HG02970 (cell line): Measurements from ENCODE around the gene TUBGCP6.
A peak's percentile ranks its signal among the peaks of the same experiment; 100 is the strongest.

Source experiments
- ATAC-seq: cut with Tn5 transposase; IDR thresholded peaks from one replicate; pipeline ENCODE4 v1.9.1; 2021; ENCODE audit warnings: mild to moderate bottlenecking, moderate library complexity, moderate number of reproducible peaks; ENCODE audit not compliant: unreplicated experiment, low FRiP score

TUBGCP6 gene, protein sequence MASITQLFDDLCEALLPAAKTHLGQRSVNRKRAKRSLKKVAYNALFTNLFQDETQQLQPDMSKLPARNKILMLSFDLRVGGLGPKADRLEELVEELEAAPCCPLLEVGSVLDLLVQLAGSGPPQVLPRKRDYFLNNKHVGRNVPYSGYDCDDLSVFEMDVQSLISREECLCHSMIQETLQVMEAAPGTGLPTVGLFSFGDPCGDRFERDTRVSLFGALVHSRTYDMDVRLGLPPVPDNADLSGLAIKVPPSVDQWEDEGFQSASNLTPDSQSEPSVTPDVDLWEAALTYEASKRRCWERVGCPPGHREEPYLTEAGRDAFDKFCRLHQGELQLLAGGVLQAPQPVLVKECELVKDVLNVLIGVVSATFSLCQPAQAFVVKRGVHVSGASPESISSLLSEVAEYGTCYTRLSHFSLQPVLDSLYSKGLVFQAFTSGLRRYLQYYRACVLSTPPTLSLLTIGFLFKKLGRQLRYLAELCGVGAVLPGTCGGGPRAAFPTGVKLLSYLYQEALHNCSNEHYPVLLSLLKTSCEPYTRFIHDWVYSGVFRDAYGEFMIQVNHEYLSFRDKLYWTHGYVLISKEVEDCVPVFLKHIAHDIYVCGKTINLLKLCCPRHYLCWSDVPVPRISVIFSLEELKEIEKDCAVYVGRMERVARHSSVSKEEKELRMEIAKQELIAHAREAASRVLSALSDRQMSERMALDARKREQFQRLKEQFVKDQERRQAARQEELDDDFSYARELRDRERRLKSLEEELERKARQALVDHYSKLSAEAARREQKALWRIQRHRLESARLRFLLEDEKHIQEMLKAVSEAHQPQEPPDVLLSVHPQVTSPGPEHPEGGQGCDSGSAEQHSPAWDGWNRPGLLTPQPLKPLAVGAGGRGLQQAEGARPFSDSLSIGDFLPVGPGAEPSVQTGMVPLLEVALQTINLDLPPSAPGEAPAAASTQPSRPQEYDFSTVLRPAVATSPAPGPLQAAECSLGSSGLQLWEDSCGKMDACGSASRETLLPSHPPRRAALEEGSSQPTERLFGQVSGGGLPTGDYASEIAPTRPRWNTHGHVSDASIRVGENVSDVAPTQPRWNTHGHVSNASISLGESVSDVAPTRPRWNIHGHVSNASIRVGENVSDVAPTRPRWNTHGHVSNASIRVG (N-terminal part only)

GRCh38 chr22:50244420-50245213 is at the start of gene TUBGCP6:
TSS of gene TUBGCP6 (minus strand) at chr22:50245023. CDS start at chr22:50244459, 564 bp downstream.
- ATAC-seq = peak; percentile 62

- no peak for ATAC-seq
Observed at GRCh38 chr22:50294319-50294656, 49.5 kb upstream of the TUBGCP6 start.

DNA sequence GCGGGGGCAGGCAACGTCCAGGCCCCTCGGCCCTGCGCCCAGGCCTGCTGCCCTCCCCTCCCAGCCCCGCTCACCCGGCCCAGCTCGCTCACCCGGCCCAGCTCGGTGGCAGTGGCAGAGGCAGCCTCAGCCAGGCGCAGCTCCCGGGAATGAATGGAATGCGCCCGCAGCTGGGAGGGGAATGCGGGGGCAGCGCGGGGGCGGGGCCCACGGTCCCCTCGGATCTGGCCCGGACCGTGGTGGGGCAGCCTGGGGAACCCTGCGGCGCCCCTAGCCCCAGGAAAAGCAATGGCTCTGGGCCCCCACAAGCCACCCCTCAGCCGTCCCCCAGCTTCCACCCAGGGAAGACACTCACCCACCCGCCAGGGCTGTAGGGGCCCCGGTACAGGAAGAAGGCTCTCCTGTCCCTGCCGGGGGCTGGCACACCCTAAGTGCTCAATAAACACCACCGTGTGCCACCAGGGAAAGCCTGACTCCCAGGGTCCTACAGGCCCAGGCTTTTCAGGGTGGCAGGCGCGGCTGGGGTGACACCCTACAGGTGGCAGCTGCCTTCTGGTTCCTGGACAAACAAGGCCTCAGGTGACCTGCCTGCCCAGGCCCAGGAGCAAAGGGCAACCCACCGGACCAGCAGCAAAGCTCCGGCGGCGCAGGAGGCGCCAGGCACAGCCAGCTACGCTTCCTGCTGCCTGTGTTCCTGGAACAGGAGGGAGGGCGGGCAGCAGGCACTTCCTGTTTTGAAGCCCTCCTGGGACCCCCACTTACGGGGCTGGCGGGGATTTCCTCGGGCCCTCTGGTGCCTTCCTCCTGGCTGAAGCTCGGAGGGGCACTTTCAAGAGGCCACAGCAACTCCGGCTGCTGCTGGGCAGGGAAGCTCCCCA is 48.9 kb upstream of the TUBGCP6 start:
- ATAC-seq = no peak

DNA sequence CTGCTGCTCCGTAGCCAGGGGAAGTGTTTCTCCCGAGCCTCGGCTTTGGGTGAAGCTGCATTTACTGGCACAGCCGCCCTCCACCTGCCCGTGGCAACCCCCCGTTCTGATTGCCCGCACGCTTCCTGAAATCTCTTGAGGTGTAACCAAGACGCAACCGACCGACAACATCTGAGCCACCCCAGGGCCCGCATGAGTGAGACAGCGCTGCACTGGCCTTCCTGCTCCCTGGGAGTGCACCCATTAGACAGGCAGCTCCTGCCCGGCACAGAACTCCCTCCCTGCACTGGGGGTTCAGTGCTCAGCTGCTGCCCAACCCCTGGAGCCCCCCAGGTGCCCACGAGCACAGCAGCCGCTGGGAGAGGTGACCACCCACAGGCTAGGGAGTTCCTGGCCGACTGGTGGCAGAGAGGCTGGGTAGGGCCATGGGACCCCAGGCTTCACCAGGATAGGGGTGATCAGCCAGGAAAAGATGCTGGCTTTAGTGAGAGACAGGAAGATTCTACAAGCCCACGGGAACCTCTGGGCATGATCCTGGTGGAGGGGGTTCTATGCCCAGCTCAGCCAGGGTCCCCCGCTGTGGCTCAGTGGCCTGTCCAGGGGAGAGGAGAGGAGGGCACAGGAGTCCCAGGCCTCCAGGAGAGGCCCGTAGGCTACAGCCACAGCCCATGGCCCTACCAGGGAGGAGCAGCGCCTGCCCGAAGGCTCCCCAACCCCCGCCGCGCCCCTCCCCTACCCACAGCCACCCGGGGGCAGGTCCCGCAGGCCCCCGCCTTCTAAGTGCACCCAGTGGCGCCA is 48.0 kb upstream of the TUBGCP6 start:
- ATAC-seq = no peak

DNA sequence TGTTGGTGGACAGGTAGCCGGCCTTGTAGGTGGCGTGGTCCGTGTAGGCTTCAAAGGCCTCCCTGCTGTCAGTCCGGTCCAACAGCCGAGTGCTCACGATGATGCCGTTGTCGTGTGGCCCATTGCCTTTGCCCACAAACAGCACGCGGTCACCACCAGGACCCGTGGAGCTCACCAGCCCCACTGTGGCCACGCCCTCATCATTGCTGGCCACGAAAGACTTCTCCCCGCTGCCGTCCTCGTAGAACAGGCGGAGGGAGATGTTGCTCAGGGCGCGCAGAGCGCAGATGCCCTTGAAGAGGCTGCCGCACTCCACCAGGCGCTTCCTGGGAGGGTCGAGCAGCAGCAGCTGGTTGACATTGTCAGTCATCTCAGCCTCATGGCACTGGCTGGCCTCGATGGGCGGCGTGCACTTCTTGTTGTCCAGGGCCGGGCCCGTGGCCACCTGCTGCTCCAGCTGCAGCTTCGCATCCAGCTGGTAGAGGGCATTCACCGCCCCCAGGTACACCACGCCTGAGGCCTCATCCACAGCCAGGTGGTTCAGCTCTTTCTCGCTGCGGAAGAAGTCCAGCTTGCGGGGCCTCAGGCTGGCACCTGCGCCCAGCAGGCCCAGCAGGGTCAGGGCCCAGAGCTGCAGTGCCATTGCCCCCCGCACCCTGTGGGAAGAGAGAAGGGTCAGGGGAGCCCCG is 45.3 kb upstream of the TUBGCP6 start:
- ATAC-seq = no peak

DNA sequence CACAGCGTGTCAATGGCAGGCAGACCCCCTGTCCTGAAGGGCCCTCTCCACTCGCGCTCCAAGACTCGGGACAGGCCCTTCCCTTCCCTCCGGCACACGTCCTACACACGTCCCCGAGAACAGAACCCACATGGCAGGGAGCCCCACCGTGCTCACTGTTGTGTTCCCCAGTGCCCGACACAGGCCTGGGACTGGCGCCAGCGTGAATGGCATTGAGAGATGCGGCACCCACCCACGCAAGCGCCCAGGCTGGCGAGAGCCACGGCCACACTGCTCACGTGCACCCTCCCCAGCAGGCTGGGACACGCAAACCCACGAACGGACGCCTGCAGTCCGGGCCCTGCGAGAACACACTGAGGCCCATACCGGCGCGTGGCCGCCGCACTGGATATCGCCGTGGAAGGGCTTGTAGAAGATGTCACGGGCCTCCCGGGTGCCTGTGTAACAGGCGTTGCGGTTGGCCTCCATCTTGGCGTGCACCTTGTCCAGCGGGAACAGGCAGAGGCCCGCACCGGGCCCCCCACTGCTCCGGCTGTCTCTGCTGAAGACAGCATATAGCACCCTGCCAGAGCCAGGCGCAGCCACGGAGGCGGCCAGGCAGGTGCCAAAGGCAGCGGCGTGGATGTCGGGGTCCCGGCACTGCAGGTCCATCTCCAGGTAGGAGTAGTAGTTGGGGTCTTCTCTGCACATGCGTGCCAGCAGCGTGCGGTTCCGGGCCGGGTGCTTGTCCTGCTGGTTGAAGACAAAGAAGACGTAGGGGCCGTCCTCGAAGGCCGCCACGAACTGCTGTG is 44.5 kb upstream of the TUBGCP6 start:
- ATAC-seq = no peak

DNA sequence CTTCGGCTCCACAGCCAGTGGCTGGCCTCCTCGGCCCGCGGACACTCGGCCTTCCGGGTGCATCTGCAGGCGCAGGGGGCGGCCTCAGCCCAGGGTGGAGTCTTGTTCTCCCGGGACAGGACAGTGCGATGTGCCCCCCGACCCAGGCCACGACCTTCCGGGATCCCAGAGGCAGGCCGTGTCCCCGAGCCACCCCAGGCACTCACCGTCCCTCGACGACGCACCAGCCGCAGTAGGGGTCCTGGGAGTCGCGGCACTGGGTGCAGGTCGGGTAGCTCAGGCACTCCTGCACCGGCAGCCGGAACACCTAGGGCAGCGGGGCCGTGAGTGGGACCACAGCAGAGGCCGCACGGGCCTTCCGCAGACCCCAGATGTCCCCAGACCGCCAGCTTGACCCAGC is 42.9 kb upstream of the TUBGCP6 start:
- no peak for ATAC-seq

DNA sequence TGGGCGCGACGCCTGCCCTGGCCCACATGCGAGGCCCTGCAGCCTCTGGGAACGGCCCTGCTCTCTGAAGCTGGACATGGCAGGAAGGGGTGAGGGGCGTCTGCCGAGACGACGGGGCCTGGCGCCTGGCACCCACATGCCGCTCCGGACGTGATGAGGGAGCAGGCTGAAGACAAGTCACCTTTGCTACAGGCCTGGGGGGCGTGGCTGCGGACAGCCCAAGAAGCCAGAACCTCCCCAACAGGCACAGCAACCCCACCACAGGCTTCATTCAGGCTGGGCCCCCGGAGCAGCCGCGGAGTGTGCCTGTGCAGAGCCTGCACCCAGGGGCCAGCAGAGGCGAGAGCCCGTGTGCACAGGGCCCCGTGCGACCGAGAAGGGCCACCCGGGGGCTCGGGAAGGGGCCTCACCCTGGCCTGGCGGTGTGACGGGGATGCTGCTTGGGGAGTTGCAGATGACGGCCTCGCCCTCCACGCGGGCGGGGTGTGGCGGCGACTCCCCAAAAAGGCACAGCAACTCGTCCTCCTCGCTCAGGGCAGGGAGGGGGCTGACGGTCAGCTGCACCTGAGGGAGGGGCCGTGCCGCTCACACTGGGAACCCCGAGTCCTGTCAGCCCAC is 42.0 kb upstream of the TUBGCP6 start:
- no peak for ATAC-seq

- no peak for ATAC-seq
Observed at GRCh38 chr22:50286275-50286674, 41.5 kb upstream of the TUBGCP6 start.

DNA sequence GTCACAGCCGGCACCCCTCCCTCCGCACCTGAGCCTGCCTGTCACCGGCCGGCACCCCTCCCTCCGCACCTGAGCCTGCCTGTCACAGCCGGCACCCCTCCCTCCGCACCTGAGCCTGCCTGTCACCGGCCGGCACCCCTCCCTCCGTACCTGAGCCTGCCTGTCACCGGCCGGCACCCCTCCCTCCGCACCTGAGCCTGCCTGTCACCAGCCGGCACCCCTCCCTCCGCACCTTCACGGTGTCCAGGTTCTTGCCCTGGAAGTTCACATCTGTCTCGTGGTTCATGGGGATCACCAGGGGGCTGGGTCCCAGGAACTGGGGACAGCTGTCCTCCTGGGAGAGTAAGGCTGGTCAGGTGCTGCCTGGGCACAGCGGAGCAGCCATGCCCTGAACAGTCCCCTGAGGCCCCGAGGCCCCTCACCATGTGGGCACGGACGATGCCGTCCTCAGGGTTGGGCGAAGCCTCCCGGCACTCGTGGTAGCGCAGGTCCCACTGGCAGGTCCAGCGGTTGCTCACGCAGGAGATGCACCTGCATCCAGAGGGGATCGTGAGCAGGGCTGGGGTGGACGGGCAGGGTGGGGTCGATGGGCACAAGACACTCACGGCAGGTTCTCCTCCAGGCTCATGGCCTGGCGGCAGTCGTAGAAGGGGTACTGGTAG is 40.9 kb upstream of the TUBGCP6 start:
- no peak for ATAC-seq

GRCh38 chr22:50284479-50284878 is 39.7 kb upstream of the TUBGCP6 start:
- no peak for ATAC-seq

DNA sequence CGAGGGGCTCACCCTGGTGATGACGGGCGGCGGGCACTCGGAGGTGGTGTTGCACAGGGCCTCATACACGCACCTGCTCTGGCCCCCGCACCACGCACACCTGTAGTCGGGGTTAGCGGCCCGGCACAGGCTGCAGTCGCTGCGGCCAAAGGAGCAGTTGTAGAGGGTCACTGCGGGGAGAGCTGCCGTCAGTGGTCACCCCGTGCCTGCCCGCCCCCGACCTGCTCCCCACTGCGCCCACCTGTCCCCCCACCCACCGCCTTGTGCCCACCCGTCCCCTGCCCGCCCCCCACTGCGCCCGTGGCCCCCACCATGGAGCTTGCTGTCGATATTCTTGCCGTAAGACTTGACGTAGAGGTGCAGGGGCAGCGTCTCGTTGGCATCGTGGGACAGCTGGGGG is 39.0 kb upstream of the TUBGCP6 start:
- no peak for ATAC-seq

DNA sequence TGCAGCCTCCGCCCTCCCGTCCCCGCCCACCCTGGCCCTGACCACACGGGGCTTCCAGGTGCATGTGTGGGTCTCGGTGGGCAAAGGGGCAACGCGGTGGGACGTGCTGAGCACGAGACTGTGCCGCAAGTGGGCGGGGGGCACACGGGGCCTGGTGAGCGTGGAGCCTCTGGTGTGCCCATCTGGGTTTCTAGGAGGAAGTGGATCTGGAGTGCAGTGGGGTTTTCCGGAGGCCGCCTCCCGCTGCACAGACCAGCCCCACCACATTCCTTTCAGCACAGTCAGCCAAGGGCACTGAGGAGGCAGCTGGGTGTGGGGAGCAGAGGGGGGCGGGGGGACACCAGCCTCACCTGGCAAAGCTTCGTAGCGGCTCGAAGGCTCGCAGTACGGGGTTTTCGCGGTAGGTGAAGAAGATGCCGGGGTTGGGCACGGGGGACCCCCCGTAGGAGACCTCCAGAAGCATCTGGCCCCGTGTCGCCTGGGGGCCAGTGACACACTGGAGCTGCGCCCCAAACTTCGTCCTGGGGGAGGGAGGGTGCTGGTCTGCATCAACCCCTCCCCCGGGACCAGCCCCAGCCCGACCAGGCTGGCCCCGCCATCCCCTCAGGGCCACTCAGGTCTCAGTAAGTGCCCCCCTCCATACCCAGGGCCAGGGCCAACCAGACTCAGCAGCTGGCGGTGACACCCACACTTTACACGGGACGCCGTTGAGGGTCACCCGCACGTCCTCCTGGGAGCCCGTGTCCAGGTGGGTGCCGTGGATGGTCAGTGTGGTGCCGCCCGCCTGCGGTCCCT is 37.7 kb upstream of the TUBGCP6 start:
- no peak for ATAC-seq

GRCh38 chr22:50281957-50282356 is 37.1 kb upstream of the TUBGCP6 start:
- ATAC-seq = no peak

- no peak for ATAC-seq
Observed at GRCh38 chr22:50281384-50281760, 36.5 kb upstream of the TUBGCP6 start.
